Muscle of leg (tissue), 11 donors: ENCODE results near the gene PBX1. TPM values are rescaled to one million over a fixed set of nuclear protein-coding genes. Genes with fewer than 3 reads are reported as not detected.
"Not testable (repeated sequence)": the region's sequence is repeated elsewhere in the genome, so short reads cannot be mapped to it uniquely, and the experiment has no call there.

Experiments used
- DNase-seq: peaks from one replicate; pipeline ENCODE4 v3.0.0; 2013
- H3K27ac ChIP-seq: one replicate; pipeline ENCODE4 v1.5.1; 2013; ENCODE audit warnings: mild to moderate bottlenecking, low read length, control low read depth
- H3K27me3 ChIP-seq: one replicate; pipeline ENCODE4 v1.6.1; 2013; ENCODE audit warnings: low read length; ENCODE audit not compliant: control insufficient read depth, insufficient read depth
- H3K36me3 ChIP-seq: one replicate; pipeline ENCODE4 v1.6.1; 2013; ENCODE audit warnings: low read length; ENCODE audit not compliant: control insufficient read depth, insufficient read depth
- H3K4me1 ChIP-seq: one replicate; pipeline ENCODE4 v1.6.1; 2013; ENCODE audit warnings: low read length; ENCODE audit not compliant: control insufficient read depth, insufficient read depth
- H3K4me3 ChIP-seq: one replicate; pipeline ENCODE4 v1.5.1; 2013; ENCODE audit warnings: low read length, control low read depth
- H3K9me3 ChIP-seq: replicated peaks from 2 replicates; pipeline ENCODE4 v1.6.1; 2013; ENCODE audit warnings: low read depth, low read length; ENCODE audit not compliant: control insufficient read depth
- whole genome bisulfite sequencing: methylation state at CpG from one replicate; pipeline ENCODE4 v1.1.5; 2013; ENCODE audit warnings: missing lambda C conversion rate; ENCODE audit not compliant: insufficient coverage; 5-methylcytosine and 5-hydroxymethylcytosine counted together
- polyA plus RNA-seq, 8 donors: library from polyadenylated mRNA; unstranded; fragments of 120-200 nt; gene quantifications; one replicate each; pipeline versions ENCODE4 v1.2.1 to v1.2.3, GENCODE V29; 2013; ENCODE audit warnings: inconsistent platforms in 1 of 8, low replicate concordance in 1 of 8; ENCODE audit not compliant: insufficient read length in 8 of 8, insufficient read depth in 1 of 8
- total RNA-seq: library from RNA; stranded (reverse); fragments of 120-200 nt; gene quantifications from one replicate; pipeline ENCODE4 v1.2.4, GENCODE V29; 2013

PBX1 gene
- total and polyA plus RNA-seq, 9 donors, result 42.6 to 66.9 (median 53.2) TPM

GRCh38 chr1:164601399-164602100, 42.6 kb downstream of the PBX1 start:
- Histone ChIP-seq H3K4me3 (no peak overlapping the region), H3K27me3 (no peaks in the 10 kb centered on the region), H3K27ac (peak overlapping the region; percentile 11), H3K36me3 (peaks cover 10% of the 10 kb centered on the region), H3K9me3 (no peaks in the 10 kb centered on the region), H3K4me1 (peaks cover 17% of the 10 kb centered on the region)
- 0% methylated on average over 1 of the region's 5 CpGs for WGBS
- DNase-seq, result no peak

DNA sequence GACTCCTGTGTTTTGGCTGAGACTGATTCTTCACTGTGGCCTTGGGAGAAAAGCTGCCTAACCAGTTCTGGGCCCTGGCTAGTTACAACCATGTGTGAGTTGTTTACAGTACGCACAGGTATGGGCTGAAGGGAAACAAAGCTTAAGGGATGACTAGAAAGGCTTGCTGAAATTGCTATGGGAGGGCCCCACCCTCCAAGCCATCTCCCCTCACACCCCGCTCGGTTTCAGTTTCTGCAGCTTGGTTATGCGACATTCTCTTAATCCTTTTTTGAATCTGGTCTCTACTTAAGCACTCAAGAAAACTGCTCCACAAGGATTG, 43.1 kb downstream of the PBX1 start:
- Histone ChIP-seq H3K27me3 (no peaks in the 10 kb centered on the region), H3K4me1 (peaks cover 17% of the 10 kb centered on the region), H3K9me3 (no peaks in the 10 kb centered on the region), H3K4me3 (no peak overlapping the region), H3K27ac (peak overlapping the region; percentile 11), H3K36me3 (peaks cover 7% of the 10 kb centered on the region)
- no peak for DNase-seq
- WGBS, result no CpG with 5 or more reads among the region's 4 CpGs

DNA sequence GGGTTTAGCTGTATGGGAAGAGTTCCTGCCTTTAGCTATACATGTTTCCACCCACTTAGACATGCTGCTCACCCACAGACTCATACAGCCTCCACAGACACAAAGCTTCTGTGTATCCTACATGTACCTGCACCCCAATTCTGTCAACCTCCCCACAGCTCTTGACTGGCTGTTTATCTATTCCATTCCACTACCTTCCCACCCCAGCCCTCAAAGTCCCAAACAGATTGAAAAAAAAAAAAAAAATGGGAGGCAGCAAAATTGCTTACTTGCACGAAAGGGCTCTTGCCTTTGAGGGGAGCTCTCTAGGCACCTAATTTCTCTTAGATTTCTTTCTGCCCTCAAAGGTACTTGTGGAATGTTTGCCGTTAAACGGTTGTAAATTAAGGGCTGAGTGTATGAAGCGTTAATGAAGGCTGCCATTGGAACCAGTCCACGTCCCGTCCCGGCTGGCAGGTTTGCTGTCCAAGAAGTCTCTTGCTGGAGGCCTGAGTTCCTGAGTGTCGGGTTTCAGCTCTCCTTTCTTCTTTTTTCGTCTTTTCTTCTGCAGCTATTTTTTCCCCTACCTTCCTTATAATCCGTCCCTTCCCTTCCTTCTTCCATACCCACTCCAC, 43.6 kb downstream of the PBX1 start:
- H3K27me3 ChIP-seq, result no peaks in the 10 kb centered on the region
- no peak overlapping the region for H3K4me3 ChIP-seq
- 2% methylated on average over 7 of the region's 10 CpGs for WGBS
- H3K27ac ChIP-seq, result peak overlapping the region; percentile 11
- peaks cover 17% of the 10 kb centered on the region for H3K4me1 ChIP-seq
- peak; percentile 79 for DNase-seq
- H3K9me3 ChIP-seq, result no peaks in the 10 kb centered on the region
- peaks cover 6% of the 10 kb centered on the region for H3K36me3 ChIP-seq

- H3K4me1 ChIP-seq, result peaks cover 22% of the 10 kb centered on the region
- H3K9me3 ChIP-seq, result not testable (repeated sequence)
- WGBS, result no CpG with 5 or more reads among the region's 4 CpGs
These were observed 44.8 kb downstream of the PBX1 start for GRCh38 chr1:164603805-164604204.

GRCh38 chr1:164604541-164604940, 45.6 kb downstream of the PBX1 start:
- no peaks in the 10 kb centered on the region for H3K27me3 ChIP-seq
- no peak for DNase-seq

More at GRCh38 chr1:164603805-164604204, 44.8 kb downstream of the PBX1 start:
- H3K36me3 ChIP-seq, H3K27me3 ChIP-seq, DNase-seq, H3K27ac ChIP-seq, H3K4me3 ChIP-seq: not testable (repeated sequence)

DNA sequence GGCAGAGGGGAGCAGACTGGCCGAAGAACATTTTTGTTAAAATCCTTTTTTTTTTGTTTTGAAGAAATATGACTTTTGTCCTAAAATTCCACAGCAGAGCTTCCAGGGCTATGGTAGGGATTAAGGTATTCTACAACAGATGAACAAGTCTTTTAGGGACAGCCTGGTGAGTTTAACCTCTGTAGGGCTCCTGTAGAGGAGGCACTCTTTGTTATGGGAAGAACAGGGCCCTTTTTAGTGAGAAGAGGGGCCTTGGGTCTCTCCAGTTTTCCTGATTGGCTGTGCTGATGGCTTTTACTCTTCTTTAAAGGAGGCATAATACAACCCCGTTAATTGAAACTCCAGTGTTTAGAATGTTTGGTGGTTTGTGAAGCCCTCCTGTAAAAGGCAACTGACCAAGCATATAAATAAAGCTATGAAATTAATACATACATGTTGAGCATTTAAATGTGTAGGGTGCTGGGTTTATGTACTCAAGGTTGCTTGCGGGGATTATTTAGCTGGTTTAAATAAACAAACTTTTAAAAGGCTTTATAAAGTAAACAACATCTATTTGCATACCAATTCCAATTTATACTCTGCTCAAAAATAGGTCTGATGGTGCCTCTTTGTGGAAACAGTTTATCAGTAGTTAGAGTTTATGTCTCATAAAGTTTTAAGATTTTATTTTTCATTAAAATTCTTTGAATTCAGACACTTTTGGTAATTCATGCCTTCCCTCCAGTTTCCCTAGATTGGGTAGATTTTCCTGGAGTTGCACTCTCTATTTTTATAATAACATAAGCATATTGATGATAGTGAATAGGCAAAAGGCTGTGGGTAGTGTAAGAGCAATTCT, 46.5 kb downstream of the PBX1 start:
- no peaks in the 10 kb centered on the region for H3K27me3 ChIP-seq
- H3K36me3 ChIP-seq, result peaks cover 4% of the 10 kb centered on the region
- WGBS, result no CpG with 5 or more reads among the region's 3 CpGs
- peaks cover 36% of the 10 kb centered on the region for H3K4me1 ChIP-seq
- no peaks in the 10 kb centered on the region for H3K9me3 ChIP-seq
- H3K4me3 ChIP-seq, result no peak overlapping the region
- no peak for DNase-seq
- no peak overlapping the region for H3K27ac ChIP-seq

More at GRCh38 chr1:164604541-164604940, 45.6 kb downstream of the PBX1 start:
- Histone ChIP-seq H3K4me3 (no peak overlapping the region), H3K4me1 (peaks cover 28% of the 10 kb centered on the region), H3K9me3 (no peaks in the 10 kb centered on the region), H3K27ac (no peak overlapping the region), H3K36me3 (peaks cover 4% of the 10 kb centered on the region)
- WGBS, result no CpG with 5 or more reads among the region's 2 CpGs

- H3K4me1 ChIP-seq, result peaks cover 39% of the 10 kb centered on the region
- H3K36me3 ChIP-seq, result peaks cover 4% of the 10 kb centered on the region
- no peaks in the 10 kb centered on the region for H3K9me3 ChIP-seq
- WGBS, result 69% methylated on average over 3 of the region's 3 CpGs
- no peak for DNase-seq
- H3K27ac ChIP-seq, result no peak overlapping the region
- no peak overlapping the region for H3K4me3 ChIP-seq
- no peaks in the 10 kb centered on the region for H3K27me3 ChIP-seq
These were observed 48.4 kb downstream of the PBX1 start for GRCh38 chr1:164607351-164607750.

GRCh38 chr1:164608651-164609057, 49.7 kb downstream of the PBX1 start:
- H3K4me3 ChIP-seq, result no peak overlapping the region
- no peaks in the 10 kb centered on the region for H3K27me3 ChIP-seq
- peaks cover 38% of the 10 kb centered on the region for H3K4me1 ChIP-seq
- H3K36me3 ChIP-seq, result peaks cover 6% of the 10 kb centered on the region
- no peak for DNase-seq
- H3K9me3 ChIP-seq, result no peaks in the 10 kb centered on the region
- H3K27ac ChIP-seq, result no peak overlapping the region

- Histone ChIP-seq H3K36me3 (peaks cover 10% of the 10 kb centered on the region), H3K4me3 (no peak overlapping the region), H3K27ac (no peak overlapping the region), H3K9me3 (no peaks in the 10 kb centered on the region), H3K4me1 (peaks cover 38% of the 10 kb centered on the region), H3K27me3 (no peaks in the 10 kb centered on the region)
- DNase-seq, result peak; percentile 55
- 64% methylated on average over 2 of the region's 3 CpGs for WGBS
These were observed 50.1 kb downstream of the PBX1 start for GRCh38 chr1:164609089-164609488.

GRCh38 chr1:164610538-164611222, 51.7 kb downstream of the PBX1 start:
- Histone ChIP-seq H3K27ac (peak overlapping the region; percentile 51), H3K9me3 (no peaks in the 10 kb centered on the region)
- peak; percentile 65 for DNase-seq

More at GRCh38 chr1:164610538-164611222, 51.7 kb downstream of the PBX1 start:
- H3K4me1 ChIP-seq, result peaks cover 38% of the 10 kb centered on the region
- H3K36me3 ChIP-seq, result peaks cover 12% of the 10 kb centered on the region
- no peak overlapping the region for H3K4me3 ChIP-seq
- WGBS, result 74% methylated on average over 3 of the region's 3 CpGs
- H3K27me3 ChIP-seq, result no peaks in the 10 kb centered on the region
